ENCODE data around the gene TDRD7.

TDRD7 gene

DNA sequence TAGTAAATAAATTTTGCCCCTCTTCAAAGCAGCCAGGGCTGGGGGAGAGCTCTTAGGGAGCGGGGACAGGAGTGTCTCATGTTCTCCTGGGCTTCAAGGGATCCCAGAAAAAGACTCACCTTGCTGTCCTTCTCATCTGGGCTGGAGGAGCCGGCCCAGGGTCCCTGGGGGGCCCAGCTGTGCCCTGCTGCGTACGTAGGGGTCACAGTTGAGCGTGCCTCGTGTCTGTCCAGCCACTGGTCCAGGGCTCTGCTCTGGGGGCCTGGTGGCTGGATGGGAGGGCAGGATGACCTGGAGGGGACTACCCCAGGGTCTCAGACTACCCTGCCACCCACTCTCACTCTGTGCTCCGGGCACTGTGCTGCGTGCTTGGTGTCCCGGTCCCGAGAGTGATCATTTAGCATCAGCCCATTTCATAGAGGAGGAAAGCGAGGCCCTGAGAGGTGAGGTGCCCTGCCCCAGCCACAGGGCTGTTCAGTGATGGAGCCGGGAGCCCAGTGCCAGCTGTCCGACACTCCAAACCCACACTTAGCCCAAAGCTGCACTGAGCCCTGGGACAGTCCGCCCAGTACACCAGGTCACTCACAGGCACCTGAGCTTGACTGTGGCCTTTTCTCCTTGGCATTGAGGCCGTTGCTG is 26.2 kb upstream of the TDRD7 start:
- H3K4me1 ChIP-seq (ENCODE audit: control insufficient read depth, insufficient read depth, low read length), result no peaks in the 10 kb centered on the region
- H3K9me3 ChIP-seq (ENCODE audit: control insufficient read depth, insufficient read depth, low read depth, low read length), result no peaks in the 10 kb centered on the region
- H3K27ac ChIP-seq (ENCODE audit: extremely low read depth, low read depth, low read length), result no peak overlapping the region
- H3K4me3 ChIP-seq (ENCODE audit: low read depth, low read length), result no peak overlapping the region
- ChIA-PET POLR2A (no interaction called here), CTCF (interaction anchor here (0.6 to 6.5 kb wide), 18 partner anchors 9 to 531 kb away, joined by 3 to 80 read pairs (median 4); partner anchors contain the start of gene ZNF782)
- no peaks in the 10 kb centered on the region for H3K36me3 ChIP-seq (ENCODE audit: control insufficient read depth in 2 of 2, insufficient read depth in 1 of 2, low read length in 2 of 2)
- TF ChIP-seq, protein P1, sequence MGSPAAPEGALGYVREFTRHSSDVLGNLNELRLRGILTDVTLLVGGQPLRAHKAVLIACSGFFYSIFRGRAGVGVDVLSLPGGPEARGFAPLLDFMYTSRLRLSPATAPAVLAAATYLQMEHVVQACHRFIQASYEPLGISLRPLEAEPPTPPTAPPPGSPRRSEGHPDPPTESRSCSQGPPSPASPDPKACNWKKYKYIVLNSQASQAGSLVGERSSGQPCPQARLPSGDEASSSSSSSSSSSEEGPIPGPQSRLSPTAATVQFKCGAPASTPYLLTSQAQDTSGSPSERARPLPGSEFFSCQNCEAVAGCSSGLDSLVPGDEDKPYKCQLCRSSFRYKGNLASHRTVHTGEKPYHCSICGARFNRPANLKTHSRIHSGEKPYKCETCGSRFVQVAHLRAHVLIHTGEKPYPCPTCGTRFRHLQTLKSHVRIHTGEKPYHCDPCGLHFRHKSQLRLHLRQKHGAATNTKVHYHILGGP (tag by site-specific recombination; IDR thresholded peaks at IDR 0.05), result no peak
- TF ChIP-seq TRIM28 (IDR thresholded peaks at IDR 0.05; ENCODE audit: borderline replicate concordance, low read length) (no peak), ZNF341 (tag by site-specific recombination; IDR thresholded peaks at IDR 0.05; ENCODE audit: low read depth) (no peak), SCRT2 (tag by site-specific recombination; IDR thresholded peaks at IDR 0.05) (no peak), ZNF266 (tag by site-specific recombination; IDR thresholded peaks at IDR 0.05; ENCODE audit: low read depth) (no peak), ZNF48 (tag by site-specific recombination; IDR thresholded peaks at IDR 0.05) (no peak), ZNF621 (tag by site-specific recombination; IDR thresholded peaks at IDR 0.05) (no peak)
- TF ChIP-seq, protein P2, sequence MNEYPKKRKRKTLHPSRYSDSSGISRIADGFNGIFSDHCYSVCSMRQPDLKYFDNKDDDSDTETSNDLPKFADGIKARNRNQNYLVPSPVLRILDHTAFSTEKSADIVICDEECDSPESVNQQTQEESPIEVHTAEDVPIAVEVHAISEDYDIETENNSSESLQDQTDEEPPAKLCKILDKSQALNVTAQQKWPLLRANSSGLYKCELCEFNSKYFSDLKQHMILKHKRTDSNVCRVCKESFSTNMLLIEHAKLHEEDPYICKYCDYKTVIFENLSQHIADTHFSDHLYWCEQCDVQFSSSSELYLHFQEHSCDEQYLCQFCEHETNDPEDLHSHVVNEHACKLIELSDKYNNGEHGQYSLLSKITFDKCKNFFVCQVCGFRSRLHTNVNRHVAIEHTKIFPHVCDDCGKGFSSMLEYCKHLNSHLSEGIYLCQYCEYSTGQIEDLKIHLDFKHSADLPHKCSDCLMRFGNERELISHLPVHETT (tag by site-specific recombination; IDR thresholded peaks at IDR 0.05), result no peak
- TF ChIP-seq, protein P3, sequence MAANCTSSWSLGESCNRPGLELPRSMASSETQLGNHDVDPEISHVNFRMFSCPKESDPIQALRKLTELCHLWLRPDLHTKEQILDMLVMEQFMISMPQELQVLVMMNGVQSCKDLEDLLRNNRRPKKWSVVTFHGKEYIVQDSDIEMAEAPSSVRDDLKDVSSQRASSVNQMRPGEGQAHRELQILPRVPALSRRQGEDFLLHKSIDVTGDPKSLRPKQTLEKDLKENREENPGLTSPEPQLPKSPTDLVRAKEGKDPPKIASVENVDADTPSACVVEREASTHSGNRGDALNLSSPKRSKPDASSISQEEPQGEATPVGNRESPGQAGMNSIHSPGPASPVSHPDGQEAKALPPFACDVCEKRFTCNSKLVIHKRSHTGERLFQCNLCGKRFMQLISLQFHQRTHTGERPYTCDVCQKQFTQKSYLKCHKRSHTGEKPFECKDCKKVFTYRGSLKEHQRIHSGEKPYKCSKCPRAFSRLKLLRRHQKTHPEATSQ (tag by site-specific recombination; IDR thresholded peaks at IDR 0.05), result no peak
- TF ChIP-seq, protein P4, sequence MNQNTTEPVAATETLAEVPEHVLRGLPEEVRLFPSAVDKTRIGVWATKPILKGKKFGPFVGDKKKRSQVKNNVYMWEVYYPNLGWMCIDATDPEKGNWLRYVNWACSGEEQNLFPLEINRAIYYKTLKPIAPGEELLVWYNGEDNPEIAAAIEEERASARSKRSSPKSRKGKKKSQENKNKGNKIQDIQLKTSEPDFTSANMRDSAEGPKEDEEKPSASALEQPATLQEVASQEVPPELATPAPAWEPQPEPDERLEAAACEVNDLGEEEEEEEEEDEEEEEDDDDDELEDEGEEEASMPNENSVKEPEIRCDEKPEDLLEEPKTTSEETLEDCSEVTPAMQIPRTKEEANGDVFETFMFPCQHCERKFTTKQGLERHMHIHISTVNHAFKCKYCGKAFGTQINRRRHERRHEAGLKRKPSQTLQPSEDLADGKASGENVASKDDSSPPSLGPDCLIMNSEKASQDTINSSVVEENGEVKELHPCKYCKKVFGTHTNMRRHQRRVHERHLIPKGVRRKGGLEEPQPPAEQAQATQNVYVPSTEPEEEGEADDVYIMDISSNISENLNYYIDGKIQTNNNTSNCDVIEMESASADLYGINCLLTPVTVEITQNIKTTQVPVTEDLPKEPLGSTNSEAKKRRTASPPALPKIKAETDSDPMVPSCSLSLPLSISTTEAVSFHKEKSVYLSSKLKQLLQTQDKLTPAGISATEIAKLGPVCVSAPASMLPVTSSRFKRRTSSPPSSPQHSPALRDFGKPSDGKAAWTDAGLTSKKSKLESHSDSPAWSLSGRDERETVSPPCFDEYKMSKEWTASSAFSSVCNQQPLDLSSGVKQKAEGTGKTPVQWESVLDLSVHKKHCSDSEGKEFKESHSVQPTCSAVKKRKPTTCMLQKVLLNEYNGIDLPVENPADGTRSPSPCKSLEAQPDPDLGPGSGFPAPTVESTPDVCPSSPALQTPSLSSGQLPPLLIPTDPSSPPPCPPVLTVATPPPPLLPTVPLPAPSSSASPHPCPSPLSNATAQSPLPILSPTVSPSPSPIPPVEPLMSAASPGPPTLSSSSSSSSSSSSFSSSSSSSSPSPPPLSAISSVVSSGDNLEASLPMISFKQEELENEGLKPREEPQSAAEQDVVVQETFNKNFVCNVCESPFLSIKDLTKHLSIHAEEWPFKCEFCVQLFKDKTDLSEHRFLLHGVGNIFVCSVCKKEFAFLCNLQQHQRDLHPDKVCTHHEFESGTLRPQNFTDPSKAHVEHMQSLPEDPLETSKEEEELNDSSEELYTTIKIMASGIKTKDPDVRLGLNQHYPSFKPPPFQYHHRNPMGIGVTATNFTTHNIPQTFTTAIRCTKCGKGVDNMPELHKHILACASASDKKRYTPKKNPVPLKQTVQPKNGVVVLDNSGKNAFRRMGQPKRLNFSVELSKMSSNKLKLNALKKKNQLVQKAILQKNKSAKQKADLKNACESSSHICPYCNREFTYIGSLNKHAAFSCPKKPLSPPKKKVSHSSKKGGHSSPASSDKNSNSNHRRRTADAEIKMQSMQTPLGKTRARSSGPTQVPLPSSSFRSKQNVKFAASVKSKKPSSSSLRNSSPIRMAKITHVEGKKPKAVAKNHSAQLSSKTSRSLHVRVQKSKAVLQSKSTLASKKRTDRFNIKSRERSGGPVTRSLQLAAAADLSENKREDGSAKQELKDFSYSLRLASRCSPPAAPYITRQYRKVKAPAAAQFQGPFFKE (tag by site-specific recombination; IDR thresholded peaks at IDR 0.05; ENCODE audit: borderline replicate concordance), result no peak

DNA sequence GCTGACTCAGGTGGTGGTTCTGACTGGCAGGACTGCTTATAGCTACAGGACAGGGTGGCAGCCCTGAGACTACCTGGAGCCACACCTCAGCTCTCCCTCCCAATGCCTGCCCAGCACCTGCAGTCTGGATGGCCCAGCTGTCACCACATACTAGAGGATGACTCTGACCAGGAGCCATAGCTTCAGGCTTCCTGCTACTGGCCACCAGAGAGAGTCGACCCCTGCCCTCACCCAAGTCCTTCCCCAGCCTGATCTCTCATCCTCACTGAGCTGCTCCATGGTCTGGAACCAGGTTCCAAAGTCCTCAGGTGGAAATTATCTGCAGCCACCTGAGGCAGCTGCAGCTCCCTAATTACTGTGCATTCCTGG is 25.6 kb upstream of the TDRD7 start:
- no peak overlapping the region for H3K27ac ChIP-seq (ENCODE audit: extremely low read depth, low read depth, low read length)
- no peak for TF ChIP-seq ZFP41 (tag by site-specific recombination; IDR thresholded peaks at IDR 0.05; ENCODE audit: borderline replicate concordance)
- TF ChIP-seq ZNF677 (tag by site-specific recombination; IDR thresholded peaks at IDR 0.05), result no peak
- TF ChIP-seq ZSCAN30 (tag by site-specific recombination; IDR thresholded peaks at IDR 0.05), result no peak
- TF ChIP-seq ZNF169 (tag by site-specific recombination; IDR thresholded peaks at IDR 0.05), result no peak
- no peak for TF ChIP-seq ZNF777 (tag by site-specific recombination; IDR thresholded peaks at IDR 0.05; ENCODE audit: borderline replicate concordance)
- no peak for TF ChIP-seq KLF1 (tag by site-specific recombination; IDR thresholded peaks at IDR 0.05)
- no peak for TF ChIP-seq ZNF521 (tag by site-specific recombination; IDR thresholded peaks at IDR 0.05)
- no peak for TF ChIP-seq ZNF239 (tag by site-specific recombination; IDR thresholded peaks at IDR 0.05)
- no peaks in the 10 kb centered on the region for H3K4me1 ChIP-seq (ENCODE audit: control insufficient read depth, insufficient read depth, low read length)
- POLR2A ChIA-PET, result no interaction called here
- no peak overlapping the region for H3K4me3 ChIP-seq (ENCODE audit: low read depth, low read length)
- H3K36me3 ChIP-seq (ENCODE audit: control insufficient read depth in 2 of 2, insufficient read depth in 1 of 2, low read length in 2 of 2), result no peaks in the 10 kb centered on the region
- no peaks in the 10 kb centered on the region for H3K9me3 ChIP-seq (ENCODE audit: control insufficient read depth, insufficient read depth, low read depth, low read length)
- CTCF ChIA-PET, result interaction anchor here (0.5 to 6.5 kb wide), 30 partner anchors 10 to 706 kb away, joined by 3 to 80 read pairs (median 5); partner anchors contain the start of gene ZNF782

All from HEK293 (cell line).